GM20000 (cell line): ENCODE results near the gene SP6.
A peak's percentile ranks its signal among the peaks of the same experiment; 100 is the strongest.

ENCODE experiments used
- DNase-seq: peaks from one replicate; pipeline ENCODE4 v3.0.0; 2012; ENCODE audit warnings: low spot score
- CTCF ChIP-seq: IDR thresholded peaks from 2 replicates; pipeline ENCODE4 v1.5.1; 2012; ENCODE audit warnings: mild to moderate bottlenecking, control low read depth; ENCODE audit errors: extremely low read depth, missing control alignments

The SP6 gene

GRCh38 chr17:47834756-47835155, 16.2 kb downstream of the SP6 start:
- DNase-seq: no peak
- no peak for TF ChIP-seq CTCF

GRCh38 chr17:47831934-47832327, 19.0 kb downstream of the SP6 start:
- no peak for DNase-seq

DNA sequence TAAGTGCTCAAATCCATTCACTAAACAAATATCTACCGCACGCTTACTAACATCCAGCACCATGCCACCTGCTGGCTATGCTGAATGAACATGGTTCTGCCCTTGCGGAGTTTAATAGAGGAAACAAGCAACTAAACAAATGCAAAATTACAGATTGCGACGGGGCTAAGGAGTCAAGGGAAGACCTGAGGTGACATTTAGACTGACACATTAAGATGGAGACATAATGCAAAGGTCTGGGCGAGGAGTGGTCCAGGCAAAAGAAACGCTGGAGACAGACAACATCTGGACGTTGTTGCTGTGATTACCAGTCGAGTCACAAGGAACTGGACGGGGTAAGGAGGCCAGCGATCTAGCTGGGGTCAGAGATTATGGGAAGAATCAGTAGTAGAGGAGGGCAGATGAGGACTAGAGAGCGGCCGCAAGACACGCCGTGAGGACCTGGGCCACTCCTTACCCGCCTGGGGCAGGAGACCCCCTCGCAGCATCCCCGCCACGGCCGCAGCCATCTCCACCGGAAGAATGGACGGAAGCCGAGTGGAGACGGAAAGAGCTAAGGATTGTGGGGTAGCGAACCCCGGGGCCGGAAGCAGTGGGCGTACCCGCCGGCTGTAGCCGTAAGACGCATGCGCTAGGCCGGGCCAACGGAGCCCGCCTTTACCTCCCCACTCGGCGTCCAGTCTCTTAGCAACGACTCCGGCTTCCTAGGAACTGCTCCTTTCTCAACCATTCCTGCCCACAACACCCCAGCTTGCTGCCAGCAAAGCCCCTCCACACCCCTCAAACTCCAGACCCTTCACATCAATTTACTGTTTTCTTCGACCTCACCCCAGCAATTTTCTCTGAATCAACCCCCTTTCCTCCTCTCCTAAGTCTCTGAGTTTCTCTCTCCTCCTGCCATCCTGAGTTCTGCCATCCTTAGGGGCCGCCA, 19.7 kb downstream of the SP6 start, which contains the start of the genes LRRC46 and MRPL10:
Gene LRRC46 (plus strand): TSS at position 668 of the 931 bp plus-strand sequence. CDS start 320 bp downstream, outside the sequence.
Gene MRPL10 (minus strand): TSS at position 539 of the 931 bp plus-strand sequence. CDS start 30 bp downstream, at position 509.
- DNase-seq: peak; percentile 96
- TF ChIP-seq CTCF: no peak

More at GRCh38 chr17:47831934-47832327, 19.0 kb downstream of the SP6 start:
- no peak for TF ChIP-seq CTCF

DNA sequence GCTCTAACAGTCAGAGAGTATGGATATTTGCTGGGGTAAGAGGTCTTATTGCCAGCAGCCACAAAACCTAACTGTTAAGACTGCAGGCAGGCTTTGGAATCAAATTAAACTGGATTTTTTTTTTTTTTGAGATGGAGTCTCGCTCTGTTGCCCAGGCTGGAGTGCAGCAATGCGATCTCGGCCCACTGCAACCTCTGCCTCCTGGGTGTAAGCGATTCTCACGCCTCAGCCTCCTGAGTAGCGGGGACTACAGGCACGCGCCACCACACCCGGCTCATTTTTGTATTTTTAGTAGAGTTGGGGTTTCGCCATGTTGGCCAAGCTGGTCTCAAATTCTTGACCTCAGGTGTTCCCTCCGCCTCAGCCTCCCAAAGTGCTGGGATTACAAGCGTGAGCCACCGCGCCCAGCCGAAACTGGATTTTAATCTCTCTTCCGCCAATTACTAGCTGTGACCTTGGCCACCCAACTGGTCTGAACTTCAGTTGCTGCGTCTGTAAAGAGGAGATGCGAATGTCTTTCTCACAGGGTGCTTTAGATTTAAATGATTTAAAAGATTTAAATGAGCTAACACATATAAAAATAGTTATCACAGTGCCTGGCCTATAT, 20.5 kb downstream of the SP6 start:
- TF ChIP-seq CTCF: no peak
- DNase-seq: no peak

- no peak for DNase-seq
- no peak for TF ChIP-seq CTCF
These were observed 21.1 kb downstream of the SP6 start for GRCh38 chr17:47829870-47830269.

GRCh38 chr17:47823519-47823918, 27.4 kb downstream of the SP6 start:
- no peak for DNase-seq
- no peak for TF ChIP-seq CTCF

DNA sequence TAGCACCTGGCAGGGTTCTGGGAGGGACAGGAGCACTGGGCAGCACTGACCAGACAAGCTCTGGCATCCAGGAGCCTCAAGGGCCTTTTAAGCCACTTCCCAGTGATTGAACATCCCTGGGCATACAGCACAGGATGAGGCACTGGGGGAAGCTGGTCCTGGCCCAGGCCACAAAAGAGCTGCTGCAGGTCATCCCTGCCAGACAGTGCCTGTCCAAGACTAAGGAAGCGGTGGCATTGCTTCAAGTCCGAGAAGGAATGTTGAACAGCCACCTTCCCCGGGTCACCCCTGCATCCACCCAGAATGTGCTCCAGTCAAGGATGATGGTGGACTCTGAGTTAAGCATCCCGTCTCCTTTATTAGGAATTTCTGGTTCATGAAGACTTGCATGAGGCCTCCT, 28.2 kb downstream of the SP6 start:
- DNase-seq: no peak
- TF ChIP-seq CTCF: no peak
